ENCODE data around the gene NPPC. TPM values are rescaled to one million over a fixed set of nuclear protein-coding genes. Genes with fewer than 3 reads are reported as not detected.

The NPPC gene
- polyA plus RNA-seq, 2 of the 4 experiments (the other 2 are of a cell fraction) = not detected

GRCh38 chr2:231928481-231928880 lies 2.3 kb upstream of the NPPC start:
- no peak for FAIRE-seq

DNA sequence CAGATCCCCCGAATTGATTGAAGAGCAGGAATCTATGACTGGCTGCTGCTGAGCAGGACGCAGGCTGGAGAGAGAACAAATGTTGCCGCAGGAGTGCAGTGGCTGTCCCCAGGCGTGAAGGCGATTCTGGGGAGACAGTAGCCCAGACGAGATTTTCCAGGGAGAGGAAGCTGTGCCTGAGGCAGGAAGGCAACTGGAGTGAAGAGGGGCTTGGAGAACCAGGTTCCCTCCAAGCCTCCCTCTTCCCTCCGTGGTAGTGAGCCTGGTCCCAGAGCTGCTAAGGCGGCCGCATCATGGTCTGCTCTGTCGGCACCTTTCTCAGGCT lies 1.3 kb upstream of the NPPC start:
- WGBS (ENCODE audit: missing lambda C conversion rate) = 66% methylated on average over 10 of the region's 10 CpGs
- POLR2A ChIA-PET = no interaction called here
- Histone ChIP-seq H3K9me3 (no peaks in the 10 kb centered on the region), H3K4me2 (no peak overlapping the region), H3K27ac (no peak overlapping the region), H3K4me1 (peaks cover 4% of the 10 kb centered on the region; the same call in 1 of the 3 replicates), H3K4me3 (no peak overlapping the region)
- ATAC-seq (no peak), DNase-seq (ENCODE audit: low read depth in 1 of 2, low spot score in 1 of 2) (no peak), FAIRE-seq (no peak)
- TF ChIP-seq SMC3 (IDR thresholded peaks at IDR 0.05) = no peak
- CTCF ChIA-PET = interaction anchor here (2.0 to 12.7 kb wide), 4 partner anchors 13 to 397 kb away, joined by 5 to 154 read pairs (median 44); no protein-coding TSS in a partner anchor

More at GRCh38 chr2:231928481-231928880, 2.3 kb upstream of the NPPC start:
- ChIA-PET POLR2A (no interaction called here), CTCF (interaction anchor here (1.0 to 12.7 kb wide), 8 partner anchors 9 to 396 kb away, joined by 3 to 154 read pairs (median 4); no protein-coding TSS in a partner anchor)
- Histone ChIP-seq H3K4me3 (no peak overlapping the region), H3K27ac (no peak overlapping the region), H3K4me2 (no peak overlapping the region), H3K4me1 (peaks cover 4% of the 10 kb centered on the region; the same call in 1 of the 3 replicates), H3K9me3 (no peaks in the 10 kb centered on the region)
- DNase-seq (ENCODE audit: low read depth in 1 of 2, low spot score in 1 of 2) (peak in 1 of 2 experiments; percentile 21), ATAC-seq (no peak)
- TF ChIP-seq FOSL2 (IDR thresholded peaks at IDR 0.05) = no peak
- TF ChIP-seq FOSL2 (CRISPR knock-in tag; IDR thresholded peaks at IDR 0.05) = no peak
- no peak for TF ChIP-seq ZNF302 (CRISPR knock-in tag; IDR thresholded peaks at IDR 0.05)
- TF ChIP-seq CHD2 (IDR thresholded peaks at IDR 0.05; ENCODE audit: low read length, partially characterized antibody) = no peak
- TF ChIP-seq HOXB13 (CRISPR knock-in tag; IDR thresholded peaks at IDR 0.05; ENCODE audit: low read depth) = no peak
- WGBS (ENCODE audit: missing lambda C conversion rate) = 32% methylated on average over 5 of the region's 5 CpGs

DNA sequence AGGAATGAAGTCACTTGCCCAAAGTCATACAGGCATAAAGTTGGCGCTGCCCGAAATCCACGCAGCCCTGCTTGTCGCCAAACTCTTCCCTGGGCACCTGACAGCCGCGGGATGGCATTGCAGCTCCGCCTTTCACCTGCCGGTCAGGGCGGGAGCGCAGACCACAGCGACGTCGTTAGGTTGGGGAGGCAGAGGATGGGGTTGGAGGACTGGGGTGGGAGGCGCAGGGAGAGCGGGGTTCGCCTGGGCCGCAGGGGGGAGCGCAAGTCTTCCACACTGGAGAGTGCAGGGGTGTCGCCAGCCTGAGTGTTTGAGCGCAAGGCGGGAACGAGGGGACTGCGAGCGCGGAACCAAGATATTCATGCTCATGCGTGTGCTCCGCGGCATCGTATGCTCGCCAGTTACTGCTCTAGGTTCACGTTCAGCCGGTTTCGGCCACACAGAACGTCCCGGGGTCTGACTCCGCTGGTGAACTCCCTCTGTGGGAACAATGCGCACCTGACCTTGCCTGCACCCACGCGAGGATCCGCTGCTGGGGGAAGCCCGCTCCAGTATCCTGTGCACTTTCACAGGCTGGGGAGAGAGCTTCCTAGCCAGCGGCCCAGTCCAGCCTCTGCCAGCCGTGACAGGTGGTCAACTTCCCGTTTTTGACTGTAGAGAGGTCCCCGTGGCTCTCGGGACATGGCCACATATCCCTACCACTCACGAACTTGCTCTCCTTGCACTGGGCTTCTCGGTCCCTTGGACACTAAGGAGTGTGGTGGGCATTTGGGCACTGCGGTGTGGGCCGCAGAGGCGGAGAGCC lies 767 bp upstream of the NPPC start:
- ATAC-seq (peak in 1 of 2 experiments; percentile 1; a peak in 2 of 6 replicates), DNase-seq (ENCODE audit: low read depth in 1 of 2, low spot score in 1 of 2) (no peak), FAIRE-seq (no peak)
- H3K4me2 ChIP-seq = peak overlapping the region; percentile 85
- WGBS (ENCODE audit: missing lambda C conversion rate) = 43% methylated on average over 30 of the region's 51 CpGs
- peak overlapping the region; percentile 47 for H3K4me3 ChIP-seq
- TF ChIP-seq E2F6 (IDR thresholded peaks at IDR 0.05; ENCODE audit: borderline replicate concordance, low read depth) (no peak), EHF (CRISPR knock-in tag; IDR thresholded peaks at IDR 0.05) (no peak), CTCF (IDR thresholded peaks at IDR 0.05) (no peak), FOSB (CRISPR knock-in tag; IDR thresholded peaks at IDR 0.05) (no peak), POLR2AphosphoS2 (conservative IDR thresholded peaks at IDR 0.05; ENCODE audit: low read length) (no peak), GATA3 (IDR thresholded peaks at IDR 0.05; ENCODE audit: borderline replicate concordance) (no peak), MAFK (IDR thresholded peaks at IDR 0.05; ENCODE audit: partially characterized antibody) (no peak), PBX3 (IDR thresholded peaks at IDR 0.05) (no peak), CBX8 (IDR thresholded peaks at IDR 0.05) (no peak), HOXA7 (CRISPR knock-in tag; IDR thresholded peaks at IDR 0.05) (no peak), BHLHE40 (IDR thresholded peaks at IDR 0.05; ENCODE audit: low read depth, low read length) (no peak), PHF8 (IDR thresholded peaks at IDR 0.05; ENCODE audit: borderline replicate concordance, low read depth) (no peak), JUNB (IDR thresholded peaks at IDR 0.05) (no peak), RFX5 (IDR thresholded peaks at IDR 0.05) (no peak), EHMT2 (IDR thresholded peaks at IDR 0.05; ENCODE audit: low read depth) (no peak), MYC (IDR thresholded peaks at IDR 0.05; ENCODE audit: borderline replicate concordance, low read length) (no peak), ESRRA (IDR thresholded peaks at IDR 0.05; ENCODE audit: borderline replicate concordance, low read length) (no peak)
- TF ChIP-seq, protein P1, sequence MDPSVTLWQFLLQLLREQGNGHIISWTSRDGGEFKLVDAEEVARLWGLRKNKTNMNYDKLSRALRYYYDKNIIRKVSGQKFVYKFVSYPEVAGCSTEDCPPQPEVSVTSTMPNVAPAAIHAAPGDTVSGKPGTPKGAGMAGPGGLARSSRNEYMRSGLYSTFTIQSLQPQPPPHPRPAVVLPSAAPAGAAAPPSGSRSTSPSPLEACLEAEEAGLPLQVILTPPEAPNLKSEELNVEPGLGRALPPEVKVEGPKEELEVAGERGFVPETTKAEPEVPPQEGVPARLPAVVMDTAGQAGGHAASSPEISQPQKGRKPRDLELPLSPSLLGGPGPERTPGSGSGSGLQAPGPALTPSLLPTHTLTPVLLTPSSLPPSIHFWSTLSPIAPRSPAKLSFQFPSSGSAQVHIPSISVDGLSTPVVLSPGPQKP (IDR thresholded peaks at IDR 0.05; ENCODE audit: low read depth, low read length) = no peak
- TF ChIP-seq, protein P2, sequence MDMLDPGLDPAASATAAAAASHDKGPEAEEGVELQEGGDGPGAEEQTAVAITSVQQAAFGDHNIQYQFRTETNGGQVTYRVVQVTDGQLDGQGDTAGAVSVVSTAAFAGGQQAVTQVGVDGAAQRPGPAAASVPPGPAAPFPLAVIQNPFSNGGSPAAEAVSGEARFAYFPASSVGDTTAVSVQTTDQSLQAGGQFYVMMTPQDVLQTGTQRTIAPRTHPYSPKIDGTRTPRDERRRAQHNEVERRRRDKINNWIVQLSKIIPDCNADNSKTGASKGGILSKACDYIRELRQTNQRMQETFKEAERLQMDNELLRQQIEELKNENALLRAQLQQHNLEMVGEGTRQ (IDR thresholded peaks at IDR 0.05) = no peak
- TF ChIP-seq, protein P3, sequence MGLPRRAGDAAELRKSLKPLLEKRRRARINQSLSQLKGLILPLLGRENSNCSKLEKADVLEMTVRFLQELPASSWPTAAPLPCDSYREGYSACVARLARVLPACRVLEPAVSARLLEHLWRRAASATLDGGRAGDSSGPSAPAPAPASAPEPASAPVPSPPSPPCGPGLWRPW (IDR thresholded peaks at IDR 0.05) = no peak
- ChIA-PET CTCF (interaction anchor here (0.8 to 12.7 kb wide), 14 partner anchors 8 to 517 kb away, joined by 3 to 154 read pairs (median 12); no protein-coding TSS in a partner anchor), POLR2A (no interaction called here)
- no peak overlapping the region for H3K27ac ChIP-seq
- H3K9me3 ChIP-seq = no peaks in the 10 kb centered on the region
- H3K4me1 ChIP-seq = peaks cover 4% of the 10 kb centered on the region; the same call in 1 of the 3 replicates

Measured in A549 (cell line).